LNCaP clone FGC (cell line): ENCODE measurements around the gene IL11RA.

Experiments
- DNase-seq: peaks from one replicate; pipeline ENCODE4 v3.0.0-alpha.2; 2011; ENCODE audit warnings: low read depth
- H3K4me3 ChIP-seq: 2 replicates; pipeline ENCODE4 v1.5.1; 2011; ENCODE audit warnings: mild to moderate bottlenecking, low read depth, low read length, control low read depth
- TF ChIP-seq, protein P1 (sequence below): IDR thresholded peaks from 2 replicates; pipeline ENCODE4 v1.5.1; 2012; ENCODE audit warnings: mild to moderate bottlenecking; ENCODE audit not compliant: control insufficient read depth, insufficient read depth; ENCODE audit errors: extremely low read depth

IL11RA gene

GRCh38 chr9:34710023-34710422 is 58.0 kb downstream of the IL11RA start, which contains the start of gene CCL21:
TSS of gene CCL21 (minus strand) at chr9:34710136. CDS start at chr9:34710066, 70 bp downstream.
- no peak within 1 kb of the TSS for H3K4me3 ChIP-seq
- no peak for DNase-seq
- TF ChIP-seq, protein P1, sequence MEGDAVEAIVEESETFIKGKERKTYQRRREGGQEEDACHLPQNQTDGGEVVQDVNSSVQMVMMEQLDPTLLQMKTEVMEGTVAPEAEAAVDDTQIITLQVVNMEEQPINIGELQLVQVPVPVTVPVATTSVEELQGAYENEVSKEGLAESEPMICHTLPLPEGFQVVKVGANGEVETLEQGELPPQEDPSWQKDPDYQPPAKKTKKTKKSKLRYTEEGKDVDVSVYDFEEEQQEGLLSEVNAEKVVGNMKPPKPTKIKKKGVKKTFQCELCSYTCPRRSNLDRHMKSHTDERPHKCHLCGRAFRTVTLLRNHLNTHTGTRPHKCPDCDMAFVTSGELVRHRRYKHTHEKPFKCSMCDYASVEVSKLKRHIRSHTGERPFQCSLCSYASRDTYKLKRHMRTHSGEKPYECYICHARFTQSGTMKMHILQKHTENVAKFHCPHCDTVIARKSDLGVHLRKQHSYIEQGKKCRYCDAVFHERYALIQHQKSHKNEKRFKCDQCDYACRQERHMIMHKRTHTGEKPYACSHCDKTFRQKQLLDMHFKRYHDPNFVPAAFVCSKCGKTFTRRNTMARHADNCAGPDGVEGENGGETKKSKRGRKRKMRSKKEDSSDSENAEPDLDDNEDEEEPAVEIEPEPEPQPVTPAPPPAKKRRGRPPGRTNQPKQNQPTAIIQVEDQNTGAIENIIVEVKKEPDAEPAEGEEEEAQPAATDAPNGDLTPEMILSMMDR: no peak
